GM19438 (cell line): ENCODE data around the gene UBE2I.

ENCODE experiments used
- ATAC-seq: cut with Tn5 transposase; IDR thresholded peaks from one replicate; pipeline ENCODE4 v1.9.1; 2021; ENCODE audit warnings: low read depth; ENCODE audit not compliant: unreplicated experiment

Gene UBE2I

DNA sequence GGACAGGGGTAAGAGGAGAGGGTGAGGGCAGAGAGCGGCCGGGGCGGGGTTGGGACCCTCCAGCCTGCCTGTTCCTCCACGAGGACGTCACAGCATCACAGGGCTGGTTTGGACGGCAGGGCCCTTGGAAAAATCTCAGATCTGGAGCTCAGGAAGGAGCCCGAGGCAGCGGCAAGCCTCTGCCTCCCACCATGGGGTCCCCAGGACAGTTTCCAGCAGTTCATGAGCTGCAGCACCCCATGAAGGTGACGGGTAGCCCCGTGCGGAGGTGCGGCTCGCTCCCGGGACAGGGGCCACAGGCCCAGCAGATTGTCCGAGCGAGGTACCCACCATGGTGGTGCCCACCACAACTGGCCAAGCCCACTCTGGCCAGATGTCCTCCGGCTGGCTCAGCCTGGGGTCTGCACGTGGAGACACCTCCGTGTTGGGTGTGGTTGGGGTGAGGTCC, 32.3 kb upstream of the UBE2I start:
- no peak for ATAC-seq

- ATAC-seq: no peak
These were observed 31.7 kb upstream of the UBE2I start for GRCh38 chr16:1277617-1278282.

GRCh38 chr16:1278477-1278876, 31.0 kb upstream of the UBE2I start:
- ATAC-seq: no peak

GRCh38 chr16:1279081-1279944, 30.1 kb upstream of the UBE2I start:
- ATAC-seq: no peak

- ATAC-seq: no peak
These were observed 29.4 kb upstream of the UBE2I start for GRCh38 chr16:1279945-1280589.

DNA sequence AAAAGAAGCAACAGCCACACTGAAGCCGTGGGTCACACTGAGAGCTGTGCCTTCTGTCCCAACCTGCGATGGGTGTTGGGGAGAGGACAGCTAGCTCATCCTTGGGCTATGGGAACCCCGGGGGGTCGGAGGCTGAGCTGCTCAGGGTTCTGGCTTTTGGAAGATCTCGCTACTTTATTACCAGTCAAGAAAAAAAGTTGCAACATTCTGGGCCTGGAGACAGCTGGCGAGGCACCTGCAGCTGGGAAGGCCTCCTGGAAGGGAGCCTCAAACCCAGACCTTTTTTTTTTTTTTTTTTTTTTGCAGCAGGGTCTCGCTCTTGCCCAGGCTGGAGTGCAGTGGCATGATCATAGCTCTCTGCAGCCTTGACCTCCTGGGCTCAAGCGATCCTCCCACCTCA, 28.7 kb upstream of the UBE2I start:
- no peak for ATAC-seq

GRCh38 chr16:1281517-1281916, 27.9 kb upstream of the UBE2I start:
- no peak for ATAC-seq

DNA sequence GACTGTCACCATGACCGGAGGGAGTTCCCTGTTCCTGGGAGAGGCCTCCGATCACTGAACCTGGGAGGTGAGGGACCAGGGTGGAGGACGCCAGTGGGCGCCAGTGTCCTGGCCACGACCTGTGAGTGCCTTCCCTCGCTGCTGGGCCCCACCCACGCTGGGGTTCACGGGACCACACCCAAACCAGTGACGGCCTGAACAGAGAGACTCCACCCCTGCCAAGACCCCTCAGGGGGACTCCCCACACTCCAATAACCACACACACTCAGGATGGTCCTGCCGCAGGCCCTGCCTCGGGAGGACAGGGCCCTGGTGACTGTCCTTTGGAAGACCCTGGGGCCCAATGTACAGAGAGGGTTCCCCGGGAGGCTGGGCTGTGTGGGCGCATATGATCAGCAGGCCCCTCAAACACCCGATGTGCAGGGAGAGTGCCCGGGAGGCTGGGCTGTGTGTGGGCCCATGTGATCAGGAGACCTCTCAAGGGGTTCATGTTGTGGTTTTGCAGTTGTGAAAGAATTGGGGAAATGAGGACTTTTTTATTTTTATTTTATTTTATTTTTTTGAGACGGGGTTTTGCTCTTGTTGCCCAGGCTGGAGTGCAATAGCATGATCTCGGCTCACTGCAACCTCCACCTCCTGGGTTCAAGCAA, 27.0 kb upstream of the UBE2I start:
- ATAC-seq: no peak

GRCh38 chr16:1283296-1283695, 26.1 kb upstream of the UBE2I start:
- no peak for ATAC-seq

DNA sequence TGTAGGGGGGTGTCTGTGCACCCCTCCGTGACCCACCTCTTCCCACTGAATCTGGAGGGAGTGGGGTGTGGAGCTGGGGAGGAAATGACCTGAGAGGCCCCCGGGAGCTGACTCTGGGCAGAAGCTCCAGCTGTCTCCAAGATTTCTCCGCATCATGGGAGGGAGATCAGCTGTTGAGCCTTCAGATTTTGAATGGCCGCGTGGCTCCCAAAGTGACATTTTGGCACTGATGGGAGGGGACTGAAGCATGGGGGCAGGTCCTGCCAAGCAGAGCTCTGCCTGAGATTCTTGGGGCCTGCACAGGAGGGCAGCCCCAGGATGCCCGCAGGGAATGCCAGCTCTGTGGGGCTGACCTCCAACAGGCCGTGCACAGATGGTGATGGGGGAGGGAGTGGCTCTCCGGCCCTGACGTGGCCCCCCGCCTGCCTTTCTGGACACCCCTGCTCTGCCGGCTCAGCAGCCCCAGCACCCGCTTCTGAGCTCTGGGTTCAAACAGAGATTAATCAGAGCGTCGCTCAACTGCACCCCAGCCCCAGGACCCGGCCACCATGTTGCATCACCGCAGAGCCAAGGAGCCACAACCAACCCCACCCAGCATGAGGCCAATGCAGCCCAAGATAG, 25.3 kb upstream of the UBE2I start:
- ATAC-seq: no peak

- no peak for ATAC-seq
These were observed 23.5 kb upstream of the UBE2I start for GRCh38 chr16:1285669-1286512.

- ATAC-seq: no peak
These were observed 22.8 kb upstream of the UBE2I start for GRCh38 chr16:1286513-1287094.

GRCh38 chr16:1287982-1288670, 21.3 kb upstream of the UBE2I start:
- ATAC-seq: no peak

- ATAC-seq: no peak
These were observed 20.5 kb upstream of the UBE2I start for GRCh38 chr16:1288813-1289476.

GRCh38 chr16:1289477-1289866, 20.0 kb upstream of the UBE2I start:
- ATAC-seq: no peak

- no peak for ATAC-seq
These were observed 19.4 kb upstream of the UBE2I start for GRCh38 chr16:1290063-1290501.

DNA sequence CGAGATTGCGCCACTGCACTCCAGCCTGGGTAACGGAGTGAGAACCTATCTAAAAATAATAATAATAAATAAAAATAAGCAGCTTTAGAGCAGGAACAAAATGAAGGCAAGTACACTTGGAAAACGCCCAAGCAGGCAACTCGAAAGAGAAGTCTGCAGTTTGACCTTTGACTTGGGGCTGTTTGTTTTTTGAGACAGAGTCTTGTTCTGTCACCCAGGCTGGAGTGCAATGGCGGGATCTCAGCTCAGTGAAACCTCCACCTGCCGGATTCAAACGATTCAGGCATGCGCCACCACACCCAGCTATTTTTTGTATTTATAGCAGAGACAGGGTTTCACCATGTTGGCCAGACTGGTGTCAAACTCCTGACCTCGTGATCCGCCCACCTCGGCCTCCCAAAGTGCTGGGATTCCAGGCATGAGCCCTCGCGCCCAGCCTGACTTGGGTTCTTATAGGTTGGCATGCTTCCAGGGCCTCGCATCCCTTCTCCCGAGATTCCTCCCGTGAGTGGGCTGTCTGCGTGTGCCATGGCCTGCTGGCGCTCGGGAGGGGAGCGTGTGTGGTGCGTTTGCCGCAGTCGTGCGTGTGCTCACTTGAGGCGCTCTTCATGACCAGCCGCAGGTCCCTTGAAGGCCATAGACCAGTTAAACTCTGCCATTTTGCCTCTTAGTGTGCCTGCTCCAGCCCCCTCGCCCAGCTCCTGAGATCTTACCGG, 18.4 kb upstream of the UBE2I start:
- no peak for ATAC-seq

- no peak for ATAC-seq
These were observed 17.9 kb upstream of the UBE2I start for GRCh38 chr16:1291576-1291974.
